Parathyroid adenoma (tissue), 2 donors: ENCODE data around the gene MXRA7.

Experiments
- H2AFZ ChIP-seq: fragments of 300-600 bp; sonication (generic); one replicate; pipeline ENCODE4 v1.7.0; 2017; ENCODE audit warnings: antibody characterized with exemption, mild to moderate bottlenecking
- H3K27ac ChIP-seq: fragments of 300-600 bp; sonication (generic); one replicate; pipeline ENCODE4 v1.7.0; 2017
- H3K27me3 ChIP-seq: fragments of 300-600 bp; sonication (generic); one replicate; pipeline ENCODE4 v1.7.0; 2017; ENCODE audit warnings: low read length; ENCODE audit not compliant: control insufficient read depth, insufficient read depth
- H3K36me3 ChIP-seq: fragments of 300-600 bp; sonication (generic); one replicate; pipeline ENCODE4 v1.7.0; 2017; ENCODE audit warnings: low read length; ENCODE audit not compliant: control insufficient read depth, insufficient read depth
- H3K4me1 ChIP-seq: fragments of 300-600 bp; sonication (generic); one replicate; pipeline ENCODE4 v1.7.0; 2017; ENCODE audit warnings: control low read depth
- H3K4me2 ChIP-seq: fragments of 300-600 bp; sonication (generic); one replicate; pipeline ENCODE4 v1.7.0; 2017; ENCODE audit warnings: low read length
- H3K4me3 ChIP-seq: fragments of 300-600 bp; sonication (generic); one replicate; pipeline ENCODE4 v1.7.0; 2017; ENCODE audit warnings: low read depth, low read length
- H3K79me2 ChIP-seq: fragments of 300-600 bp; sonication (generic); one replicate; pipeline ENCODE4 v1.7.0; 2017; ENCODE audit warnings: control low read depth
- H3K9ac ChIP-seq: fragments of 300-600 bp; sonication (generic); one replicate; pipeline ENCODE4 v1.7.0; 2017; ENCODE audit warnings: mild to moderate bottlenecking
- H3K9me3 ChIP-seq: fragments of 300-600 bp; sonication (generic); one replicate; pipeline ENCODE4 v1.7.0; 2017; ENCODE audit warnings: low read length; ENCODE audit not compliant: control insufficient read depth
- CTCF ChIP-seq: fragments of 300-600 bp; sonication (generic); IDR thresholded peaks from one replicate; pipeline ENCODE4 v1.7.0; 2017; ENCODE audit warnings: antibody characterized with exemption, mild to moderate bottlenecking
- donor health status: primary hyperparathyroidism.

The MXRA7 gene

GRCh38 chr17:76657505-76658241, 53.1 kb downstream of the MXRA7 start:
- H3K79me2 ChIP-seq: no peaks in the 10 kb centered on the region
- H2AFZ ChIP-seq: no peak overlapping the region
- H3K4me2 ChIP-seq: no peak overlapping the region
- H3K9me3 ChIP-seq: no peaks in the 10 kb centered on the region
- no peak for TF ChIP-seq CTCF
- no peak overlapping the region for H3K4me3 ChIP-seq
- no peak overlapping the region for H3K9ac ChIP-seq
- H3K27ac ChIP-seq: no peak overlapping the region
- H3K27me3 ChIP-seq: no peaks in the 10 kb centered on the region
- no peaks in the 10 kb centered on the region for H3K36me3 ChIP-seq
- peaks cover 13% of the 10 kb centered on the region for H3K4me1 ChIP-seq

GRCh38 chr17:76654408-76654807, 56.4 kb downstream of the MXRA7 start:
- no peaks in the 10 kb centered on the region for H3K27me3 ChIP-seq
- H3K79me2 ChIP-seq: no peaks in the 10 kb centered on the region
- no peak overlapping the region for H3K4me2 ChIP-seq
- H3K4me1 ChIP-seq: peaks cover under 1% of the 10 kb centered on the region
- no peaks in the 10 kb centered on the region for H3K36me3 ChIP-seq
- no peaks in the 10 kb centered on the region for H3K9me3 ChIP-seq
- no peak overlapping the region for H3K9ac ChIP-seq
- H3K4me3 ChIP-seq: no peak overlapping the region
- H2AFZ ChIP-seq: no peak overlapping the region
- TF ChIP-seq CTCF: no peak
- H3K27ac ChIP-seq: no peak overlapping the region

- TF ChIP-seq CTCF: no peak
- no peak overlapping the region for H2AFZ ChIP-seq
Measured at GRCh38 chr17:76650504-76650903, 60.3 kb downstream of the MXRA7 start.

GRCh38 chr17:76646712-76647111, 64.1 kb downstream of the MXRA7 start:
- Histone ChIP-seq H3K9ac (no peak overlapping the region), H3K4me3 (no peak overlapping the region), H3K27me3 (no peaks in the 10 kb centered on the region), H3K4me1 (no peaks in the 10 kb centered on the region), H3K36me3 (no peaks in the 10 kb centered on the region), H2AFZ (no peak overlapping the region), H3K27ac (no peak overlapping the region), H3K9me3 (no peaks in the 10 kb centered on the region), H3K79me2 (no peaks in the 10 kb centered on the region), H3K4me2 (no peak overlapping the region)
- no peak for TF ChIP-seq CTCF

More at GRCh38 chr17:76650504-76650903, 60.3 kb downstream of the MXRA7 start:
- Histone ChIP-seq H3K27me3 (no peaks in the 10 kb centered on the region), H3K79me2 (no peaks in the 10 kb centered on the region), H3K4me3 (no peak overlapping the region), H3K4me1 (no peaks in the 10 kb centered on the region), H3K27ac (no peak overlapping the region), H3K9me3 (no peaks in the 10 kb centered on the region), H3K9ac (no peak overlapping the region), H3K36me3 (no peaks in the 10 kb centered on the region), H3K4me2 (no peak overlapping the region)

GRCh38 chr17:76645481-76645880, 65.3 kb downstream of the MXRA7 start:
- H3K9me3 ChIP-seq: no peaks in the 10 kb centered on the region
- no peak overlapping the region for H3K27ac ChIP-seq
- H3K4me1 ChIP-seq: no peaks in the 10 kb centered on the region
- H3K79me2 ChIP-seq: no peaks in the 10 kb centered on the region
- no peak overlapping the region for H2AFZ ChIP-seq
- H3K36me3 ChIP-seq: no peaks in the 10 kb centered on the region
- no peaks in the 10 kb centered on the region for H3K27me3 ChIP-seq
- TF ChIP-seq CTCF: no peak
- no peak overlapping the region for H3K9ac ChIP-seq
- no peak overlapping the region for H3K4me2 ChIP-seq
- H3K4me3 ChIP-seq: no peak overlapping the region
